ACC112 (cell line): ENCODE results near the gene ABLIM1.

Experiments used
- H2AFZ ChIP-seq: fragments of 200-600 bp; sonication (generic); one replicate; pipeline ENCODE4 v1.6.0; 2017; ENCODE audit warnings: antibody characterized with exemption, low read length; ENCODE audit not compliant: unreplicated experiment
- H3K27ac ChIP-seq: fragments of 200-600 bp; sonication (generic); 2 replicates; pipeline ENCODE4 v1.5.1; 2014; ENCODE audit warnings: low read depth, mild to moderate bottlenecking, antibody characterized with exemption, low read length, moderate library complexity
- H3K27me3 ChIP-seq: fragments of 200-600 bp; sonication (generic); 2 replicates; pipeline ENCODE4 v1.6.1; 2014; ENCODE audit warnings: mild to moderate bottlenecking, antibody characterized with exemption, low read length, moderate library complexity, mixed read lengths; ENCODE audit not compliant: insufficient read depth
- H3K36me3 ChIP-seq: fragments of 200-600 bp; sonication (generic); 2 replicates; pipeline ENCODE4 v1.6.1; 2016; ENCODE audit warnings: mild to moderate bottlenecking, antibody characterized with exemption, low read length, moderate library complexity, mixed read lengths; ENCODE audit not compliant: insufficient read depth
- H3K4me1 ChIP-seq: fragments of 200-600 bp; sonication (generic); one replicate; pipeline ENCODE4 v1.6.1; 2016; ENCODE audit warnings: low read length, mixed read lengths; ENCODE audit not compliant: insufficient read depth, unreplicated experiment, control insufficient read depth
- H3K4me3 ChIP-seq: fragments of 200-600 bp; sonication (generic); 2 replicates; pipeline ENCODE4 v1.5.1; 2014; ENCODE audit warnings: mild to moderate bottlenecking, low read depth, low read length
- H3K79me2 ChIP-seq: fragments of 200-600 bp; sonication (generic); one replicate; pipeline ENCODE4 v1.6.0; 2016; ENCODE audit warnings: low read length; ENCODE audit not compliant: control insufficient read depth, unreplicated experiment, insufficient read depth

Gene ABLIM1

GRCh38 chr10:114532226-114532625, 125.8 kb downstream of the ABLIM1 start:
- H2AFZ ChIP-seq, result no peak overlapping the region
- no peaks in the 10 kb centered on the region for H3K27me3 ChIP-seq
- no peak overlapping the region for H3K27ac ChIP-seq
- no peaks in the 10 kb centered on the region for H3K79me2 ChIP-seq
- no peaks in the 10 kb centered on the region for H3K36me3 ChIP-seq
- no peak overlapping the region for H3K4me3 ChIP-seq
- no peaks in the 10 kb centered on the region for H3K4me1 ChIP-seq

GRCh38 chr10:114526504-114527238, 131.4 kb downstream of the ABLIM1 start:
- H2AFZ ChIP-seq, result peak overlapping the region; percentile 91
- peak overlapping the region; percentile 60 for H3K27ac ChIP-seq
- H3K4me3 ChIP-seq, result peak overlapping the region; percentile 80
- no peaks in the 10 kb centered on the region for H3K27me3 ChIP-seq
- H3K4me1 ChIP-seq, result peaks cover 8% of the 10 kb centered on the region
- H3K79me2 ChIP-seq, result peaks cover 12% of the 10 kb centered on the region
- no peaks in the 10 kb centered on the region for H3K36me3 ChIP-seq

- Histone ChIP-seq H2AFZ (peak overlapping the region; percentile 91), H3K4me1 (peaks cover 8% of the 10 kb centered on the region), H3K36me3 (no peaks in the 10 kb centered on the region), H3K27me3 (no peaks in the 10 kb centered on the region), H3K4me3 (peak overlapping the region; percentile 80), H3K79me2 (peaks cover 12% of the 10 kb centered on the region), H3K27ac (peak overlapping the region; percentile 60)
Observed at GRCh38 chr10:114526126-114526503, 132.0 kb downstream of the ABLIM1 start.

- Histone ChIP-seq H3K4me1 (peaks cover 8% of the 10 kb centered on the region), H3K27ac (peak overlapping the region; percentile 60; the same call in 1 of the 2 replicates), H3K79me2 (peaks cover 12% of the 10 kb centered on the region), H3K4me3 (peak overlapping the region; percentile 80), H3K36me3 (no peaks in the 10 kb centered on the region), H2AFZ (no peak overlapping the region), H3K27me3 (no peaks in the 10 kb centered on the region)
Observed at GRCh38 chr10:114525368-114525949, 132.6 kb downstream of the ABLIM1 start.

- Histone ChIP-seq H3K4me3 (no peak overlapping the region), H3K4me1 (peaks cover 22% of the 10 kb centered on the region), H3K27ac (no peak overlapping the region), H3K27me3 (no peaks in the 10 kb centered on the region), H3K36me3 (no peaks in the 10 kb centered on the region), H2AFZ (no peak overlapping the region), H3K79me2 (peaks cover 12% of the 10 kb centered on the region)
Observed at GRCh38 chr10:114523876-114524275, 134.2 kb downstream of the ABLIM1 start.

GRCh38 chr10:114521255-114521654, 136.8 kb downstream of the ABLIM1 start:
- peaks cover 12% of the 10 kb centered on the region for H3K79me2 ChIP-seq
- no peaks in the 10 kb centered on the region for H3K36me3 ChIP-seq
- peaks cover 26% of the 10 kb centered on the region for H3K4me1 ChIP-seq
- H2AFZ ChIP-seq, result no peak overlapping the region
- no peaks in the 10 kb centered on the region for H3K27me3 ChIP-seq
- H3K4me3 ChIP-seq, result no peak overlapping the region
- H3K27ac ChIP-seq, result no peak overlapping the region

- H2AFZ ChIP-seq, result no peak overlapping the region
- H3K27ac ChIP-seq, result peak overlapping the region; percentile 86
- H3K79me2 ChIP-seq, result peaks cover 8% of the 10 kb centered on the region
- H3K27me3 ChIP-seq, result no peaks in the 10 kb centered on the region
- no peaks in the 10 kb centered on the region for H3K36me3 ChIP-seq
- peaks cover 21% of the 10 kb centered on the region for H3K4me1 ChIP-seq
- 0 out of 2 replicates have a peak overlapping the region, but pooled peaks have one; percentile 1 for H3K4me3 ChIP-seq
Observed at GRCh38 chr10:114520453-114520852, 137.6 kb downstream of the ABLIM1 start.

- Histone ChIP-seq H2AFZ (no peak overlapping the region), H3K36me3 (no peaks in the 10 kb centered on the region), H3K27ac (peak overlapping the region; percentile 86), H3K4me1 (peaks cover 18% of the 10 kb centered on the region), H3K79me2 (peaks cover 2% of the 10 kb centered on the region), H3K4me3 (0 out of 2 replicates have a peak overlapping the region, but pooled peaks have one; percentile 1), H3K27me3 (no peaks in the 10 kb centered on the region)
Observed at GRCh38 chr10:114519756-114520293, 138.2 kb downstream of the ABLIM1 start.

GRCh38 chr10:114519306-114519669, 138.8 kb downstream of the ABLIM1 start:
- Histone ChIP-seq H3K4me3 (no peak overlapping the region), H3K27ac (peak overlapping the region; percentile 86; the same call in 1 of the 2 replicates), H3K36me3 (no peaks in the 10 kb centered on the region), H2AFZ (no peak overlapping the region), H3K79me2 (no peaks in the 10 kb centered on the region), H3K4me1 (peaks cover 18% of the 10 kb centered on the region), H3K27me3 (no peaks in the 10 kb centered on the region)

- no peaks in the 10 kb centered on the region for H3K79me2 ChIP-seq
- no peaks in the 10 kb centered on the region for H3K36me3 ChIP-seq
- H3K4me1 ChIP-seq, result peaks cover 18% of the 10 kb centered on the region
- H3K27me3 ChIP-seq, result no peaks in the 10 kb centered on the region
- no peak overlapping the region for H3K4me3 ChIP-seq
- no peak overlapping the region; the same call in 1 of the 2 replicates for H3K27ac ChIP-seq
- no peak overlapping the region for H2AFZ ChIP-seq
Observed at GRCh38 chr10:114518401-114519305, 139.4 kb downstream of the ABLIM1 start.
